GM23338 (cell line): ENCODE data around the gene TSPAN5. TPM values are rescaled to one million over a fixed set of nuclear protein-coding genes. Genes with fewer than 3 reads are reported as not detected.

Source experiments
- ATAC-seq: fragments of 200-7000 bp; cut with Tn5 transposase; 3 replicates; pipeline ENCODE4 v1.9.1; 2020
- DNase-seq: peaks from one replicate; pipeline ENCODE4 v3.0.0-alpha.2; 2015; ENCODE audit warnings: low spot score
- H2AFZ ChIP-seq: fragments of 200-600 bp; sonication (generic); 2 replicates; pipeline ENCODE4 v1.8.0; 2016; ENCODE audit warnings: antibody characterized with exemption, mild to moderate bottlenecking, moderate library complexity
- H3F3A ChIP-seq: fragments of 200-600 bp; sonication (generic); replicated peaks from 2 replicates; pipeline ENCODE4 v1.8.0; 2017; ENCODE audit warnings: antibody characterized with exemption, mixed run types, low read depth
- H3K27ac ChIP-seq: fragments of 200-600 bp; sonication (generic); 2 replicates; pipeline ENCODE4 v1.6.1; 2016; ENCODE audit warnings: low read depth
- H3K27me3 ChIP-seq: fragments of 200-600 bp; sonication (generic); 2 replicates; pipeline ENCODE4 v1.8.0; 2016; ENCODE audit warnings: mild to moderate bottlenecking, mixed run types, moderate library complexity; ENCODE audit not compliant: insufficient read depth
- H3K36me3 ChIP-seq: fragments of 200-600 bp; sonication (generic); 2 replicates; pipeline ENCODE4 v1.8.0; 2016; ENCODE audit warnings: mild to moderate bottlenecking; ENCODE audit not compliant: insufficient read depth
- H3K4me1 ChIP-seq: fragments of 200-600 bp; sonication (generic); 2 replicates; pipeline ENCODE4 v1.8.0; 2016; ENCODE audit warnings: mild to moderate bottlenecking, moderate library complexity; ENCODE audit not compliant: insufficient read depth
- H3K4me2 ChIP-seq: fragments of 200-600 bp; sonication (generic); 2 replicates; pipeline ENCODE4 v1.7.1; 2017; ENCODE audit warnings: mixed run types
- H3K4me3 ChIP-seq: fragments of 200-600 bp; sonication (generic); 2 replicates; pipeline ENCODE4 v1.6.1; 2016; ENCODE audit warnings: mixed run types
- H3K79me2 ChIP-seq: fragments of 200-600 bp; sonication (generic); replicated peaks from 2 replicates; pipeline ENCODE4 v1.8.0; 2017; ENCODE audit warnings: mild to moderate bottlenecking; ENCODE audit not compliant: insufficient read depth
- H3K9me2 ChIP-seq: fragments of 200-600 bp; sonication (generic); 2 replicates; pipeline ENCODE4 v1.8.0; 2017; ENCODE audit not compliant: insufficient read depth
- H4K20me1 ChIP-seq: fragments of 200-600 bp; sonication (generic); replicated peaks from 2 replicates; pipeline ENCODE4 v1.8.0; 2017; ENCODE audit warnings: mild to moderate bottlenecking; ENCODE audit not compliant: insufficient read depth
- H3K27ac Mint-ChIP-seq: 2 replicates; pipeline ENCODE4 v1.8.0; 2020; ENCODE audit warnings: inconsistent platforms, mild to moderate bottlenecking, moderate library complexity, mixed read lengths
- H3K27me3 Mint-ChIP-seq: 3 replicates; pipeline ENCODE4 v1.8.0; 2022; ENCODE audit warnings: low read depth, mild to moderate bottlenecking, moderate library complexity, mixed read lengths, inconsistent platforms; ENCODE audit not compliant: insufficient read depth, poor library complexity
- H3K36me3 Mint-ChIP-seq: 3 replicates; pipeline ENCODE4 v1.8.0; 2021; ENCODE audit warnings: low read depth, mild to moderate bottlenecking, inconsistent platforms, moderate library complexity, mixed read lengths
- H3K4me1 Mint-ChIP-seq: 3 replicates; pipeline ENCODE4 v1.8.0; 2020; ENCODE audit warnings: mild to moderate bottlenecking, inconsistent platforms, mixed read lengths
- H3K4me3 Mint-ChIP-seq: 3 replicates; pipeline ENCODE4 v1.8.0; 2021; ENCODE audit warnings: moderate library complexity, mild to moderate bottlenecking, inconsistent platforms, mixed read lengths
- H3K9me3 Mint-ChIP-seq: 3 replicates; pipeline ENCODE4 v1.8.0; 2020; ENCODE audit warnings: moderate library complexity, mild to moderate bottlenecking, inconsistent platforms, mixed read lengths
- CREB1 ChIP-seq: fragments of 250-450 bp; sonication (Bioruptor Pico); IDR thresholded peaks from 2 replicates; pipeline ENCODE4 v1.5.0; 2020; ENCODE audit warnings: low read depth, mild to moderate bottlenecking, moderate library complexity
- CTCF ChIP-seq, 2 experiments: fragments of 200-600 bp in 1 of 2; sonication (generic) in 1 of 2; conservative IDR thresholded peaks; 2 replicates each; pipeline versions ENCODE4 v1.5.1 to v1.6.1; 2016 to 2017; ENCODE audit warnings: antibody characterized with exemption in 2 of 2, low read depth in 2 of 2, mild to moderate bottlenecking in 2 of 2, moderate library complexity in 1 of 2
- EZH2phosphoT487 ChIP-seq: fragments of 200-600 bp; sonication (generic); IDR thresholded peaks from one replicate; pipeline ENCODE4 v1.8.1; 2018; ENCODE audit warnings: antibody characterized with exemption; ENCODE audit not compliant: unreplicated experiment
- JUNB ChIP-seq: IDR thresholded peaks from one replicate; pipeline ENCODE4 v1.6.1; 2016; ENCODE audit warnings: antibody characterized with exemption; ENCODE audit not compliant: unreplicated experiment
- NANOG ChIP-seq: IDR thresholded peaks from 2 replicates; pipeline ENCODE4 v1.6.1; 2016; ENCODE audit warnings: antibody characterized with exemption, borderline replicate concordance
- POLR2AphosphoS5 ChIP-seq: IDR thresholded peaks from 2 replicates; pipeline ENCODE4 v1.6.1; 2016; ENCODE audit warnings: antibody characterized with exemption, low read depth
- REST ChIP-seq: IDR thresholded peaks from one replicate; pipeline ENCODE4 v1.6.1; 2018; ENCODE audit warnings: antibody characterized with exemption; ENCODE audit not compliant: unreplicated experiment
- STAT1 ChIP-seq: IDR thresholded peaks from one replicate; pipeline ENCODE4 v1.6.1; 2016; ENCODE audit warnings: antibody characterized with exemption; ENCODE audit not compliant: unreplicated experiment
- ZNF114 ChIP-seq: fragments of 250-450 bp; sonication (Bioruptor Pico); IDR thresholded peaks from 2 replicates; pipeline ENCODE4 v1.5.0; 2020; ENCODE audit warnings: mild to moderate bottlenecking, moderate library complexity
- ZNF331 ChIP-seq: fragments of 250-450 bp; sonication (Bioruptor Pico); IDR thresholded peaks from 2 replicates; pipeline ENCODE4 v1.5.0; 2020; ENCODE audit warnings: low read depth, mild to moderate bottlenecking, moderate library complexity
- polyA plus RNA-seq: library from polyadenylated mRNA; unstranded; fragments of >200 nt; fragmentation: Nextera tagmentation; extraction: Ambion mirVana; gene quantifications from 2 replicates; pipeline ENCODE4 v1.2.1, GENCODE V29; 2016
- total RNA-seq: library from RNA; depleted of rRNA; stranded (reverse); fragments of >200 nt; shearing (Covaris generic); gene quantifications from 2 replicates; pipeline ENCODE4 v1.2.3, GENCODE V29; 2014

Gene TSPAN5
- total and polyA plus RNA-seq, 2 experiments from 2014 or later, result 18.6 to 21.5 TPM

GRCh38 chr4:98679738-98680137 is 21.3 kb upstream of the TSPAN5 start:
- Histone ChIP-seq H3K36me3 (no peaks in the 10 kb centered on the region), H4K20me1 (no peaks in the 10 kb centered on the region), H3K9me2 (no peaks in the 10 kb centered on the region), H3K4me3 (no peak overlapping the region), H3K27me3 (no peaks in the 10 kb centered on the region), H3K27ac (no peak overlapping the region), H3F3A (no peaks in the 10 kb centered on the region), H3K4me2 (no peak overlapping the region), H2AFZ (peak overlapping the region; percentile 16; the same call in 1 of the 2 replicates), H3K4me1 (no peaks in the 10 kb centered on the region), H3K79me2 (no peaks in the 10 kb centered on the region)
- Mint-ChIP-seq H3K4me1 (peaks cover 5% of the 10 kb centered on the region), H3K36me3 (no peaks in the 10 kb centered on the region), H3K4me3 (no peak overlapping the region), H3K27ac (no peak overlapping the region), H3K9me3 (no peaks in the 10 kb centered on the region), H3K27me3 (peaks cover 2% of the 10 kb centered on the region)
- ATAC-seq (peak; percentile 33; the same call in 2 of the 3 replicates), DNase-seq (no peak)
- no peak for TF ChIP-seq STAT1
- TF ChIP-seq JUNB, result no peak
- no peak for TF ChIP-seq CTCF (conservative IDR thresholded peaks at IDR 0.05; ENCODE audit: low read depth in 2 of 2)
- no peak for TF ChIP-seq POLR2AphosphoS5
- no peak for TF ChIP-seq REST
- TF ChIP-seq ZNF114 (CRISPR knock-in tag), result no peak
- TF ChIP-seq CREB1 (CRISPR knock-in tag), result no peak
- TF ChIP-seq NANOG, result no peak
- no peak for TF ChIP-seq ZNF331 (CRISPR knock-in tag)

- no peak overlapping the region for H3K4me2 ChIP-seq
Observed at GRCh38 chr4:98677799-98678198, 19.4 kb upstream of the TSPAN5 start.

More at GRCh38 chr4:98677799-98678198, 19.4 kb upstream of the TSPAN5 start:
- no peaks in the 10 kb centered on the region for H3K9me3 Mint-ChIP-seq
- no peak for TF ChIP-seq EZH2phosphoT487
- no peak for TF ChIP-seq STAT1
- TF ChIP-seq JUNB, result no peak
- Histone ChIP-seq H3K9me2 (no peaks in the 10 kb centered on the region), H3F3A (no peaks in the 10 kb centered on the region), H4K20me1 (no peaks in the 10 kb centered on the region), H3K36me3 (no peaks in the 10 kb centered on the region), H3K27me3 (no peaks in the 10 kb centered on the region), H3K4me3 (no peak overlapping the region), H3K79me2 (no peaks in the 10 kb centered on the region), H3K27ac (no peak overlapping the region), H2AFZ (no peak overlapping the region), H3K4me1 (no peaks in the 10 kb centered on the region; the same call in 1 of the 2 replicates)
- H3K36me3 Mint-ChIP-seq, result no peaks in the 10 kb centered on the region
- H3K4me3 Mint-ChIP-seq, result no peak overlapping the region
- H3K27me3 Mint-ChIP-seq, result peaks cover 2% of the 10 kb centered on the region
- DNase-seq, result no peak
- no peak overlapping the region for H3K27ac Mint-ChIP-seq
- H3K4me1 Mint-ChIP-seq, result peaks cover 15% of the 10 kb centered on the region
- ATAC-seq, result no peak
